KG1 (cell line): ENCODE data around the gene DYSF.

ENCODE experiments used
- DNase-seq: peaks from one replicate; lab custom pipeline; 2025; lab: John Stamatoyannopoulos, UW

The DYSF gene

GRCh38 chr2:71711133-71711855 lies 257.9 kb downstream of the DYSF start:
- DNase-seq, result no peak

GRCh38 chr2:71712158-71712818 lies 258.9 kb downstream of the DYSF start:
- no peak for DNase-seq

GRCh38 chr2:71713581-71714580 lies 260.5 kb downstream of the DYSF start:
- no peak for DNase-seq

GRCh38 chr2:71714601-71715240 lies 261.4 kb downstream of the DYSF start:
- DNase-seq, result no peak

- no peak for DNase-seq
Measured at GRCh38 chr2:71715241-71715750, 261.9 kb downstream of the DYSF start.

- no peak for DNase-seq
Measured at GRCh38 chr2:71715951-71716696, 262.8 kb downstream of the DYSF start.

GRCh38 chr2:71716697-71717624 lies 263.6 kb downstream of the DYSF start:
- DNase-seq, result no peak

GRCh38 chr2:71718686-71719085 lies 265.3 kb downstream of the DYSF start:
- DNase-seq, result no peak

- DNase-seq, result no peak
Measured at GRCh38 chr2:71719520-71720282, 266.3 kb downstream of the DYSF start.

GRCh38 chr2:71720283-71720560 lies 266.9 kb downstream of the DYSF start:
- DNase-seq, result no peak

GRCh38 chr2:71720596-71721361 lies 267.4 kb downstream of the DYSF start:
- DNase-seq, result no peak

- DNase-seq, result no peak
Measured at GRCh38 chr2:71721362-71721665, 268.0 kb downstream of the DYSF start.

- no peak for DNase-seq
Measured at GRCh38 chr2:71721669-71722068, 268.3 kb downstream of the DYSF start.

GRCh38 chr2:71722286-71722685 lies 268.9 kb downstream of the DYSF start:
- DNase-seq, result no peak

- DNase-seq, result no peak
Measured at GRCh38 chr2:71724793-71725192, 271.4 kb downstream of the DYSF start.

GRCh38 chr2:71725836-71726235 lies 272.5 kb downstream of the DYSF start:
- no peak for DNase-seq

- DNase-seq, result no peak
Measured at GRCh38 chr2:71727562-71727961, 274.2 kb downstream of the DYSF start.

- DNase-seq, result no peak
Measured at GRCh38 chr2:71728036-71728435, 274.7 kb downstream of the DYSF start.
